ENCODE data around the gene ABLIM1. TPM values are rescaled to one million over a fixed set of nuclear protein-coding genes. Genes with fewer than 3 reads are reported as not detected.

ABLIM1 gene
- total and polyA plus RNA-seq, 10 donors, result 11.0 to 59.4 (median 38.7) TPM

- no peak overlapping the region for H3K27ac ChIP-seq
- H3K9me3 ChIP-seq, result no peaks in the 10 kb centered on the region
Measured at GRCh38 chr10:114615600-114616007, 42.5 kb downstream of the ABLIM1 start.

GRCh38 chr10:114613237-114613979, 44.7 kb downstream of the ABLIM1 start:
- no peak overlapping the region for H3K27ac ChIP-seq
- 77 to 85% (median 83%) methylated on average over 4 of the region's 4 CpGs for WGBS, 5 donors
- H3K27me3 ChIP-seq (replicated peaks in 1 of 7), result no peaks in the 10 kb centered on the region
- DNase-seq, result no peak
- TF ChIP-seq POLR2A (IDR thresholded peaks at IDR 0.05) (no peak), POLR2AphosphoS5 (IDR thresholded peaks at IDR 0.05) (no peak), CTCF (IDR thresholded peaks at IDR 0.05 in 8 of 11, conservative IDR thresholded peaks at IDR 0.05 in 3 of 11) (no peak)
- intact Hi-C loops (cut with DNase I; ENCODE audit: low total_unique reads), result no loop called here
- no peaks in the 10 kb centered on the region for H3K36me3 ChIP-seq
- no peak overlapping the region for H3K4me3 ChIP-seq
- no peaks in the 10 kb centered on the region for H3K9me3 ChIP-seq
- H3K4me1 ChIP-seq, result peaks cover 0 to 12% (median 2%) of the 10 kb centered on the region in 6 donors

More at GRCh38 chr10:114615600-114616007, 42.5 kb downstream of the ABLIM1 start:
- H3K36me3 ChIP-seq, result no peaks in the 10 kb centered on the region
- H3K4me1 ChIP-seq, result peaks cover 0 to 12% (median 2%) of the 10 kb centered on the region in 6 donors
- TF ChIP-seq CTCF (IDR thresholded peaks at IDR 0.05 in 8 of 11, conservative IDR thresholded peaks at IDR 0.05 in 3 of 11) (no peak), POLR2AphosphoS5 (IDR thresholded peaks at IDR 0.05) (no peak), POLR2A (IDR thresholded peaks at IDR 0.05) (no peak)
- intact Hi-C loops (cut with DNase I; ENCODE audit: low total_unique reads), result no loop called here
- 64 to 88% (median 76%) methylated on average over 1 of the region's 1 CpG for WGBS, 5 donors
- H3K27me3 ChIP-seq (replicated peaks in 1 of 7), result no peaks in the 10 kb centered on the region
- DNase-seq, result no peak
- H3K4me3 ChIP-seq, result no peak overlapping the region

GRCh38 chr10:114611617-114612016, 46.5 kb downstream of the ABLIM1 start:
- 94 to 100% (median 97%) methylated on average over 1 of the region's 1 CpG for WGBS, 5 donors
- H3K27ac ChIP-seq, result no peak overlapping the region
- intact Hi-C loops (cut with DNase I; ENCODE audit: low total_unique reads), result no loop called here
- TF ChIP-seq POLR2A (IDR thresholded peaks at IDR 0.05) (no peak), POLR2AphosphoS5 (IDR thresholded peaks at IDR 0.05) (no peak), CTCF (IDR thresholded peaks at IDR 0.05 in 8 of 11, conservative IDR thresholded peaks at IDR 0.05 in 3 of 11) (no peak)
- H3K36me3 ChIP-seq, result no peaks in the 10 kb centered on the region
- H3K27me3 ChIP-seq (replicated peaks in 1 of 7), result no peaks in the 10 kb centered on the region
- H3K4me3 ChIP-seq, result no peak overlapping the region
- no peaks in the 10 kb centered on the region for H3K9me3 ChIP-seq
- DNase-seq, result no peak
- peaks cover 0 to 12% (median 2%) of the 10 kb centered on the region in 6 donors for H3K4me1 ChIP-seq

- Histone ChIP-seq H3K27me3 (replicated peaks in 1 of 7) (no peaks in the 10 kb centered on the region), H3K27ac (no peak overlapping the region), H3K36me3 (no peaks in the 10 kb centered on the region), H3K4me3 (no peak overlapping the region), H3K4me1 (peaks cover 0 to 16% (median 2%) of the 10 kb centered on the region in 6 donors), H3K9me3 (no peaks in the 10 kb centered on the region)
- TF ChIP-seq CTCF (IDR thresholded peaks at IDR 0.05 in 8 of 11, conservative IDR thresholded peaks at IDR 0.05 in 3 of 11) (no peak), POLR2A (IDR thresholded peaks at IDR 0.05) (no peak), POLR2AphosphoS5 (IDR thresholded peaks at IDR 0.05) (no peak)
- intact Hi-C loops (cut with DNase I; ENCODE audit: low total_unique reads), result no loop called here
- WGBS, 5 donors, result 82 to 88% (median 86%) methylated on average over 8 of the region's 8 CpGs
- DNase-seq, result no peak
Measured at GRCh38 chr10:114609518-114610426, 48.3 kb downstream of the ABLIM1 start.
